Mesothelial cell of epicardium (in vitro differentiated cells): ENCODE results near the gene SERPINA3. TPM values are rescaled to one million over a fixed set of nuclear protein-coding genes. Genes with fewer than 3 reads are reported as not detected.

ENCODE experiments used
- DNase-seq, 2 experiments: peaks; one replicate each; pipeline ENCODE4 v3.0.0; 2021; ENCODE audit warnings: low spot score in 2 of 2; ENCODE audit not compliant: unreplicated experiment in 2 of 2
- H3K27ac Mint-ChIP-seq: 2 replicates; pipeline ENCODE4 v1.8.0; 2021; ENCODE audit warnings: mixed read lengths
- H3K27me3 Mint-ChIP-seq: 2 replicates; pipeline ENCODE4 v1.8.0; 2021; ENCODE audit warnings: low read depth, mixed read lengths
- H3K36me3 Mint-ChIP-seq: 2 replicates; pipeline ENCODE4 v1.8.0; 2021; ENCODE audit warnings: mixed read lengths
- H3K4me1 Mint-ChIP-seq: 2 replicates; pipeline ENCODE4 v1.8.0; 2021; ENCODE audit warnings: mixed read lengths
- H3K4me3 Mint-ChIP-seq: 2 replicates; pipeline ENCODE4 v1.8.0; 2021; ENCODE audit warnings: mild to moderate bottlenecking, moderate library complexity, mixed read lengths
- H3K9me3 Mint-ChIP-seq: 2 replicates; pipeline ENCODE4 v1.8.0; 2021; ENCODE audit warnings: mixed read lengths
- total RNA-seq: library from RNA; stranded (reverse); gene quantifications from 3 replicates; pipeline ENCODE4 v1.2.1, GENCODE V29; 2021
- TF ChIP-seq, protein P1 (sequence below): fragments of 200-600 bp; sonication (generic); IDR thresholded peaks from one replicate; pipeline ENCODE4 v1.5.0; 2021; ENCODE audit warnings: antibody characterized with exemption; ENCODE audit not compliant: unreplicated experiment

Gene SERPINA3
- total RNA-seq, 1 donor from 2014 or later: 0.29 TPM

DNA sequence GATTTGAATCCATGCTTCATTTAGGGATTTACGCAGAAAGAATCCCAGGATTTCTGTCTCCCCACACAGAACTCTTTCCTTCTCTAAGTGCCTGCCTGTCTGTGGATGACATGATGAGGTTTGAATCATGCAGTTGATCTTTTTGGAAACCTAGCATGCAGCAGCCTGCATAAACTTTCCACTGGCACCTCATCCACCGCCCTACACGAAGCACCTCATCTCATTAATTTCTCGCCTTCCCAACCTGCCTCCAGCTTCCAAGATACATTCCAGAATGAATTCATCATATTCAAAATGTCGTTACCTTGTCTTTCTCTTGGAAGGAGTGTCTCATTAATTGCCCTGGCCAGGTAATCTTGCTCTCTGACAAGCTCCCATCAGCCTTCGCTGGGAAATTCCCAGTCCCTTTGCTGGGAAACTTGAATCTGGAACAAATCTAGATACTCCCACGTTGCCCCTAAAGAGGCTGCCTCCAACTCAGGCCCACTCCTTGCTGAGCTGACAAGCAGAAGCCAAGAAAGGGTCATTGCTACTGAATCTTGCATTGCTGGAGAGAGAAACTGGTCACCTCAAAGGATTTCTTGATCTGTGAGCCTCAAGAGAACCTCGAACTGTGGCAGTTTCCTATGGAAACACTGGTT lies 48.2 kb downstream of the SERPINA3 start:
- no peaks in the 10 kb centered on the region for H3K4me1 Mint-ChIP-seq
- no peak for DNase-seq
- peaks cover 38% of the 10 kb centered on the region for H3K27me3 Mint-ChIP-seq
- TF ChIP-seq, protein P1, sequence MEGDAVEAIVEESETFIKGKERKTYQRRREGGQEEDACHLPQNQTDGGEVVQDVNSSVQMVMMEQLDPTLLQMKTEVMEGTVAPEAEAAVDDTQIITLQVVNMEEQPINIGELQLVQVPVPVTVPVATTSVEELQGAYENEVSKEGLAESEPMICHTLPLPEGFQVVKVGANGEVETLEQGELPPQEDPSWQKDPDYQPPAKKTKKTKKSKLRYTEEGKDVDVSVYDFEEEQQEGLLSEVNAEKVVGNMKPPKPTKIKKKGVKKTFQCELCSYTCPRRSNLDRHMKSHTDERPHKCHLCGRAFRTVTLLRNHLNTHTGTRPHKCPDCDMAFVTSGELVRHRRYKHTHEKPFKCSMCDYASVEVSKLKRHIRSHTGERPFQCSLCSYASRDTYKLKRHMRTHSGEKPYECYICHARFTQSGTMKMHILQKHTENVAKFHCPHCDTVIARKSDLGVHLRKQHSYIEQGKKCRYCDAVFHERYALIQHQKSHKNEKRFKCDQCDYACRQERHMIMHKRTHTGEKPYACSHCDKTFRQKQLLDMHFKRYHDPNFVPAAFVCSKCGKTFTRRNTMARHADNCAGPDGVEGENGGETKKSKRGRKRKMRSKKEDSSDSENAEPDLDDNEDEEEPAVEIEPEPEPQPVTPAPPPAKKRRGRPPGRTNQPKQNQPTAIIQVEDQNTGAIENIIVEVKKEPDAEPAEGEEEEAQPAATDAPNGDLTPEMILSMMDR: no peak
- no peaks in the 10 kb centered on the region for H3K36me3 Mint-ChIP-seq
- H3K9me3 Mint-ChIP-seq: peaks cover 7% of the 10 kb centered on the region
- H3K4me3 Mint-ChIP-seq: no peak overlapping the region
- no peak overlapping the region for H3K27ac Mint-ChIP-seq

GRCh38 chr14:94663538-94663937 lies 51.3 kb downstream of the SERPINA3 start:
- no peak for DNase-seq
- Mint-ChIP-seq H3K27ac (no peak overlapping the region), H3K36me3 (no peaks in the 10 kb centered on the region), H3K4me1 (no peaks in the 10 kb centered on the region), H3K27me3 (peaks cover 49% of the 10 kb centered on the region), H3K9me3 (no peaks in the 10 kb centered on the region), H3K4me3 (no peak overlapping the region)
- TF ChIP-seq, protein P1: no peak

GRCh38 chr14:94663965-94664704 lies 51.9 kb downstream of the SERPINA3 start:
- no peaks in the 10 kb centered on the region for H3K4me1 Mint-ChIP-seq

DNA sequence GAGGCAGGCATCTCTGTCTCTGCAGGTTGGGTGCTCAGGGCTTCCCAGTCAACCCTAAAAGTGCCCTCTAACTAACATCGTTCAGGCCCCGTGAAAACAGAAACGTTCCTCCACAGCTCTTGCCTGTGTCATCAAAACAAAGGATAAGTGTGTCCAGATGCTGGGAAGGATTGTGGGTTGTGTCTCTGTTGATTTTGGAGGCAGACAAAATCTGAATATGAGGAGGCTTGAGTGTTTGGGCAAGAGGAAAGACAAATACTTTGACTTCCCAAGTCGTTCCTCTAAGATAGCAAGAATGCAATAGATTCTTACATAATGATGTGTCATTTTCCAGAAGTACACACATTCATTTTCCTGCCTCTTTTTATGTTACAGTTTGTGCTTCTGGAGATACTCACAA lies 52.9 kb downstream of the SERPINA3 start:
- Mint-ChIP-seq H3K27me3 (peaks cover 47% of the 10 kb centered on the region), H3K4me1 (no peaks in the 10 kb centered on the region), H3K27ac (no peak overlapping the region), H3K9me3 (no peaks in the 10 kb centered on the region), H3K36me3 (no peaks in the 10 kb centered on the region), H3K4me3 (no peak overlapping the region)
- no peak for DNase-seq
- TF ChIP-seq, protein P1: no peak

More at GRCh38 chr14:94663965-94664704, 51.9 kb downstream of the SERPINA3 start:
- H3K36me3 Mint-ChIP-seq: no peaks in the 10 kb centered on the region
- H3K9me3 Mint-ChIP-seq: no peaks in the 10 kb centered on the region
- H3K27ac Mint-ChIP-seq: no peak overlapping the region
- DNase-seq: no peak
- TF ChIP-seq, protein P1: no peak
- no peak overlapping the region for H3K4me3 Mint-ChIP-seq
- H3K27me3 Mint-ChIP-seq: peaks cover 52% of the 10 kb centered on the region

DNA sequence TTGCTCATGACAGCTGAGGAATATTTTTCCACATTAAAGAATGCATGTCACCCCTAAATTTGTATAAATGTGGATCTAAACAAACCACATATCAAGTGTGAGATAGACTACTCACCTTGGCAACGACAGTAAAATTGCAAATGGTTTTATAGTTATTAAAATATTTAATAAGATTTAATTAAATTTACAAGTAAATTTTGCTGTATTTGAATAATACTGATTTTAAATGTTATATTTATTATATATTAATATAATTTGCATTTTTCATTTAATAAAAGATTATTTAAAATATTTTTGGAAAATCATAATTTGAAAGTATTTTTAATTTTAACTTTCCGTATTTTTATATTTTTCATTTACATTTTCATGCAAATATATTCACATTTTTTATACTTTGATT lies 53.4 kb downstream of the SERPINA3 start:
- DNase-seq: no peak
- TF ChIP-seq, protein P1: no peak
- Mint-ChIP-seq H3K36me3 (no peaks in the 10 kb centered on the region), H3K27ac (no peak overlapping the region), H3K4me3 (no peak overlapping the region), H3K9me3 (no peaks in the 10 kb centered on the region), H3K4me1 (no peaks in the 10 kb centered on the region), H3K27me3 (peaks cover 45% of the 10 kb centered on the region)
